Ovary (tissue), 9 donors: ENCODE results near the gene MYBPC2. TPM values are rescaled to one million over a fixed set of nuclear protein-coding genes. Genes with fewer than 3 reads are reported as not detected.

ENCODE experiments used
- DNase-seq, 5 donors: peaks; one replicate each; pipeline ENCODE4 v3.0.0-alpha.2; 2019 to 2020
- H3K27ac ChIP-seq, 2 donors: fragments of 200-600 bp; one replicate each; pipeline versions ENCODE4 v1.5.1 to v1.8.0; 2019 to 2022
- H3K27me3 ChIP-seq: fragments of 200-600 bp; one replicate; pipeline ENCODE4 v1.8.0; 2022
- H3K36me3 ChIP-seq: fragments of 200-600 bp; sonication (generic); one replicate; pipeline ENCODE4 v1.5.1; 2019
- H3K4me1 ChIP-seq: one replicate; pipeline ENCODE4 v1.8.1; 2013; ENCODE audit warnings: mild to moderate bottlenecking, moderate library complexity; ENCODE audit not compliant: insufficient read depth
- H3K4me3 ChIP-seq: fragments of 200-600 bp; sonication (generic); one replicate; pipeline ENCODE4 v1.5.1; 2017
- H3K9me3 ChIP-seq, 2 donors: fragments of 200-600 bp in 1 of 2; sonication (generic) in 1 of 2; one replicate each; pipeline versions ENCODE4 v1.5.1 to v1.8.1; 2013 to 2019; ENCODE audit warnings: mild to moderate bottlenecking in 1 of 2, moderate library complexity in 1 of 2
- EP300 ChIP-seq: sonication (generic); formaldehyde crosslinking; IDR thresholded peaks from one replicate; pipeline ENCODE4 v1.6.1; 2017; ENCODE audit warnings: antibody characterized with exemption
- POLR2A ChIP-seq: fragments of 450-650 bp; IDR thresholded peaks from one replicate; pipeline ENCODE4 v1.6.1; 2017; ENCODE audit warnings: antibody characterized with exemption, mild to moderate bottlenecking, moderate library complexity
- WGBS, 3 donors: extraction: QIAGEN DNeasy Blood & Tissue Kit in 1 of 3; methylation state at CpG; one replicate each; pipeline versions ENCODE4 v1.1.5 to v1.1.7; 2013 to 2017; 5-methylcytosine and 5-hydroxymethylcytosine counted together
- intact Hi-C, 4 donors: fragments of 100-400 bp; cut with DNase I; formaldehyde crosslinking; loops; one replicate each; pipeline versions ENCODE4 v1.11.0 to v1.15.1; 2022 to 2023
- polyA plus RNA-seq, 2 donors: library from polyadenylated mRNA; stranded (reverse); fragments of 200-250 nt in 1 of 2; fragments of 350-450 nt in 1 of 2; fragmentation: Illumina TruSeq in 1 of 2; extraction: RNeasy Lipid Tissue Mini Kit (QIAGEN cat#74804) in 1 of 2; gene quantifications; one replicate each; pipeline ENCODE4 v1.2.3, GENCODE V29; 2013 to 2014
- total RNA-seq, 7 donors: library from RNA; depleted of rRNA in 2 of 7; stranded (reverse); fragments of >200 nt in 2 of 7; fragmentation: NEBNext Ultra II Directional in 3 of 7; extraction: Animal tissue kit (Norgen Biotek cat#: 25700) in 3 of 7; gene quantifications; one replicate each; pipeline versions ENCODE4 v1.1.0 to v1.2.4, GENCODE V29; 2016 to 2023
- TF ChIP-seq, protein P1 (sequence below), 3 donors: fragments of 450-650 bp in 2 of 3; fragments of 200-600 bp in 1 of 3; IDR thresholded peaks; one replicate each; pipeline versions ENCODE4 v1.5.1 to v1.8.0; 2016 to 2022; ENCODE audit warnings: antibody characterized with exemption in 3 of 3, mild to moderate bottlenecking in 1 of 3
- donor health status: DM: no; HTN: no; CAD: no; lungs with moderate emphysema.
- donor health status: DM: no; HTN: no; CAD: no.
- donor health status: Bipolar disorder and iron deficiency.
- donor health status: DM: yes; HTN: yes; CAD: no.
- donor health status: DM: no; HTN: no; CAD: no.
- donor health status: DM: yes; HTN: yes; CAD: no.

MYBPC2 gene
- total and polyA plus RNA-seq, 9 donors = 0.05 to 0.28 (median 0.10) TPM; not detected in 5

DNA sequence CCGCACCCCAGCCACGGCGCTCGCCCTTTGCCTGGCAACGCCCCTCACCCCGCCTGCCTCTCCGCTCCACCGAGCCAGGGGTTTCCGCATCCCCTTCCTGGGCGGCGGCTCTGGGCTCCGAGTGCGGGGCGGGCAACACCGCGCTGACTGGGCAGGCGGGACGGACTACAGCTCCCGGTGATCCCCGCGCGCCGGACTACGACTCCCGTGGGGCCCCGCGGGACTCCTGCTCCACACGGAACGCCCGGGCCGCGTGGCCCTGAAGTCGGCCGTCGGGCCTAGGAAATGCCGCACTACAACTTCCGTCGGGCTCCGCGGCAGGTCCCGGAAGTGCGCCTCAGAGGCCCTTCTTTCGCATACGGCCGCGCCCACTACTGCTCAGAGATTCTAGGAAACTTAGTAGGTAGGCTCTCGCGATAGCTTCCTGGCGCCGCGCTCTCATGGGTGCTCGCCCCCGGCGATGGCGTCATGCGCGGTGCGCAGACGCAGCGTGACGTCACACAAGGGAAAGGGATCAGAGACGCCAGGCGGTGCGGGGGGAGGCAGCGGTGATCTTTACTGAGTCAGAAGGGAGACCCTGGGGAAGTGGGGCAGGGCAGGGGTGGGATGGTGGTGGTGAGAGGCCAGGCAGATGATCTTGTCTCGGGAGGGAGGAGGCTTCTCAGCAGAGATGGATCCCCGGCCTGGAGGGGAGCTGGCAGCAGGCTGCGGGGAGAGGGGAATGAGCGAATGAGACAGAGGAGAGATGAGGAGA, 78.6 kb downstream of the MYBPC2 start, which contains the start of gene JOSD2:
Gene JOSD2, minus strand, starts transcription at position 123 of the 754 bp plus-strand sequence. CDS start 760 bp downstream, outside the sequence.
- Histone ChIP-seq H3K4me3 (peak within 1 kb of the TSS; percentile 52), H3K27me3 (no peaks in the 10 kb centered on the region), H3K36me3 (no peaks in the 10 kb centered on the region), H3K4me1 (peaks cover 6% of the 10 kb centered on the region), H3K27ac (peak within 1 kb of the TSS; percentile 64 to 65), H3K9me3 (no peaks in the 10 kb centered on the region)
- TF ChIP-seq EP300 (peak; percentile 76), POLR2A (peak; percentile 51)
- TF ChIP-seq, protein P1, sequence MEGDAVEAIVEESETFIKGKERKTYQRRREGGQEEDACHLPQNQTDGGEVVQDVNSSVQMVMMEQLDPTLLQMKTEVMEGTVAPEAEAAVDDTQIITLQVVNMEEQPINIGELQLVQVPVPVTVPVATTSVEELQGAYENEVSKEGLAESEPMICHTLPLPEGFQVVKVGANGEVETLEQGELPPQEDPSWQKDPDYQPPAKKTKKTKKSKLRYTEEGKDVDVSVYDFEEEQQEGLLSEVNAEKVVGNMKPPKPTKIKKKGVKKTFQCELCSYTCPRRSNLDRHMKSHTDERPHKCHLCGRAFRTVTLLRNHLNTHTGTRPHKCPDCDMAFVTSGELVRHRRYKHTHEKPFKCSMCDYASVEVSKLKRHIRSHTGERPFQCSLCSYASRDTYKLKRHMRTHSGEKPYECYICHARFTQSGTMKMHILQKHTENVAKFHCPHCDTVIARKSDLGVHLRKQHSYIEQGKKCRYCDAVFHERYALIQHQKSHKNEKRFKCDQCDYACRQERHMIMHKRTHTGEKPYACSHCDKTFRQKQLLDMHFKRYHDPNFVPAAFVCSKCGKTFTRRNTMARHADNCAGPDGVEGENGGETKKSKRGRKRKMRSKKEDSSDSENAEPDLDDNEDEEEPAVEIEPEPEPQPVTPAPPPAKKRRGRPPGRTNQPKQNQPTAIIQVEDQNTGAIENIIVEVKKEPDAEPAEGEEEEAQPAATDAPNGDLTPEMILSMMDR (IDR thresholded peaks at IDR 0.05) = peak in 2 of 3 donors; percentile 27 to 33
- peak; percentile 98 to 99 (median 99) for DNase-seq
- intact Hi-C loops = loop anchor here in 3 of 4 donors (5.0 to 10.0 kb wide), 3 partner anchors 159 to 349 kb away; partner anchors contain the start of genes ACP4 (in 1 of the 3) and IZUMO2 (in 1 of the 3)
- 0 to 1% (median 1%) methylated on average over 64 to 69 of the region's 69 CpGs for WGBS, 3 donors

DNA sequence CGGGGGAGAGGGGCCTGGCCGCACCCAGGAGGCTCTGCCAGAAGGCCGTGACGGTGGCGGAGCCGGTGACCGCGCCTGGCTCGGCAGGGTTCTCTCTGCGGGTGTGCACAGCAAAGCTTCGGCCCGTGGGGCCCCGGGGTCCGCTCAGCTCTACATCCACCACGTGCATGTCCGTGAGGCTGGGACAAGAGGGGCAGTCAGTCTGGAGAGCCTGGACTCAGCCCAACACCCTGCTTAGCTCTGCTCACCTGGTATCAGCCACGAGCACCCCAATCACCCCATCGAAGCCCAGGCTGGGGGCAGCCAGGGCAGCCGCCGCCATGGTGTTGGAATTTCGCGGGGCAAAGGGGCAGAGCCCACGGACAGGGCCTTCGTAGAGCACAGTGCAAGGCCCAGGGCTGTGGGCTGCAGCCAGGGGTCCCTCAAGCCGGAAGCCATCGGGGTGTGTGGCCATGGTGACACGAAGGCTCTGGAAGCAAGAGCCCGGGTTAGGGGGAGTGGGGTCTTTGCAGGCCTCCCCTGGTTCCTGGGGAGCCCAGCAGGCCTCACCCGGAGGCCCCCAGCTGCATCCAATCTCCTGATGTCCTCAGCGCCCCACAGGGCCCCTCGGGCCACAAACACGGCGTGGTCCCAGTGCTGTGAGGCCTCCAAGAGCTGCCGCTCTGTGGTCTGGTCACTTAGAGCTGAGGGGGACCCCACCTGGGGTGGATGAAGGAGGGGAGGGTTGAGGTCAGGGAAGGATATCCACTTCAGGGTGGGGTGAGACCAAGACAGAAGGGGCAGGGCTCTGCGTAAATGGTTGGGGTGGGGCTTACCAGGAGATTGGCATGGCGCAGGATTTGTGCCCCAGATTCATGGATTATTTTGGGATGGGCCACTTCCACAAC, 79.7 kb downstream of the MYBPC2 start:
- peak in 3 of 5 donors; percentile 59 to 68 (median 61) for DNase-seq
- peaks cover 6% of the 10 kb centered on the region for H3K4me1 ChIP-seq
- no peaks in the 10 kb centered on the region for H3K9me3 ChIP-seq
- peak overlapping the region; percentile 52 for H3K4me3 ChIP-seq
- WGBS, 3 donors = 76 to 79% (median 78%) methylated on average over 32 to 36 of the region's 36 CpGs
- peak overlapping the region in 1 of 2 donors; percentile 65 for H3K27ac ChIP-seq
- intact Hi-C loops = loop anchor here in 3 of 4 donors (5.0 to 10.0 kb wide), 3 partner anchors 160 to 350 kb away; partner anchors contain the start of genes ACP4 (in 1 of the 3) and IZUMO2 (in 1 of the 3)
- no peaks in the 10 kb centered on the region for H3K36me3 ChIP-seq
- no peaks in the 10 kb centered on the region for H3K27me3 ChIP-seq
- TF ChIP-seq EP300 = no peak
- TF ChIP-seq, protein P1 (IDR thresholded peaks at IDR 0.05) = no peak
- TF ChIP-seq POLR2A = no peak

GRCh38 chr19:50512999-50513745, 80.5 kb downstream of the MYBPC2 start:
- intact Hi-C loops = loop anchor here in 3 of 4 donors (5.0 to 10.0 kb wide), 3 partner anchors 161 to 351 kb away; partner anchors contain the start of genes ACP4 (in 1 of the 3) and IZUMO2 (in 1 of the 3)
- Histone ChIP-seq H3K4me3 (no peak overlapping the region), H3K4me1 (peaks cover 6% of the 10 kb centered on the region), H3K9me3 (no peaks in the 10 kb centered on the region), H3K27me3 (no peaks in the 10 kb centered on the region), H3K27ac (no peak overlapping the region), H3K36me3 (no peaks in the 10 kb centered on the region)
- TF ChIP-seq, protein P1 (IDR thresholded peaks at IDR 0.05) = no peak
- TF ChIP-seq EP300 (no peak), POLR2A (no peak)
- no peak for DNase-seq
- 50 to 53% (median 53%) methylated on average over 12 of the region's 12 CpGs for WGBS, 3 donors
